ENCODE results near the gene IL12A.

The IL12A gene

GRCh38 chr3:160006282-160007163 lies 17.9 kb downstream of the IL12A start:
- TF ChIP-seq GLIS3 (CRISPR knock-in tag; IDR thresholded peaks at IDR 0.05) (no peak), CSDC2 (CRISPR knock-in tag; IDR thresholded peaks at IDR 0.05) (no peak), ZFP30 (CRISPR knock-in tag; IDR thresholded peaks at IDR 0.05) (no peak), ARNTL (CRISPR knock-in tag; IDR thresholded peaks at IDR 0.05; ENCODE audit: borderline replicate concordance, low read depth) (no peak), SNAI2 (CRISPR knock-in tag; IDR thresholded peaks at IDR 0.05) (no peak), TOX (CRISPR knock-in tag; IDR thresholded peaks at IDR 0.05; ENCODE audit: borderline replicate concordance) (no peak), TSHZ2 (CRISPR knock-in tag; IDR thresholded peaks at IDR 0.05) (no peak), ZNF8 (CRISPR knock-in tag; IDR thresholded peaks at IDR 0.05) (no peak), TCF4 (CRISPR knock-in tag; IDR thresholded peaks at IDR 0.05; ENCODE audit: borderline replicate concordance) (no peak)
- peak; percentile 96 for ATAC-seq

- ATAC-seq, result no peak
- TF ChIP-seq ZNF565 (CRISPR knock-in tag; conservative IDR thresholded peaks at IDR 0.05; ENCODE audit: low read depth) (no peak), CSRNP3 (CRISPR knock-in tag; IDR thresholded peaks at IDR 0.05) (no peak), OSR1 (CRISPR knock-in tag; IDR thresholded peaks at IDR 0.05) (no peak), POU6F1 (CRISPR knock-in tag; IDR thresholded peaks at IDR 0.05; ENCODE audit: borderline replicate concordance, low read depth) (no peak), TCF4 (CRISPR knock-in tag; IDR thresholded peaks at IDR 0.05; ENCODE audit: borderline replicate concordance) (no peak), ZFP30 (CRISPR knock-in tag; IDR thresholded peaks at IDR 0.05) (no peak), ESRRG (CRISPR knock-in tag; IDR thresholded peaks at IDR 0.05) (no peak), RARB (CRISPR knock-in tag; IDR thresholded peaks at IDR 0.05) (no peak), ZNF8 (CRISPR knock-in tag; IDR thresholded peaks at IDR 0.05) (no peak), PPARA (CRISPR knock-in tag; IDR thresholded peaks at IDR 0.05; ENCODE audit: borderline replicate concordance) (no peak), GLIS3 (CRISPR knock-in tag; IDR thresholded peaks at IDR 0.05) (no peak), ZNF70 (CRISPR knock-in tag; IDR thresholded peaks at IDR 0.05) (no peak)
Observed at GRCh38 chr3:160008961-160009360, 20.3 kb downstream of the IL12A start.

- ATAC-seq, result no peak
- TF ChIP-seq ZFP3 (CRISPR knock-in tag; IDR thresholded peaks at IDR 0.05) (no peak), POU6F1 (CRISPR knock-in tag; IDR thresholded peaks at IDR 0.05; ENCODE audit: borderline replicate concordance, low read depth) (no peak), BACH2 (CRISPR knock-in tag; IDR thresholded peaks at IDR 0.05; ENCODE audit: borderline replicate concordance) (no peak), ZFP30 (CRISPR knock-in tag; IDR thresholded peaks at IDR 0.05) (no peak), TOX (CRISPR knock-in tag; IDR thresholded peaks at IDR 0.05; ENCODE audit: borderline replicate concordance) (no peak), OSR1 (CRISPR knock-in tag; IDR thresholded peaks at IDR 0.05) (no peak), ISL1 (CRISPR knock-in tag; IDR thresholded peaks at IDR 0.05) (no peak), ESRRG (CRISPR knock-in tag; IDR thresholded peaks at IDR 0.05) (no peak), CREB5 (CRISPR knock-in tag; IDR thresholded peaks at IDR 0.05; ENCODE audit: low read depth) (no peak), SNAI2 (CRISPR knock-in tag; IDR thresholded peaks at IDR 0.05) (no peak), PPARA (CRISPR knock-in tag; IDR thresholded peaks at IDR 0.05; ENCODE audit: borderline replicate concordance) (no peak), PATZ1 (CRISPR knock-in tag; IDR thresholded peaks at IDR 0.05; ENCODE audit: borderline replicate concordance) (no peak), ZNF8 (CRISPR knock-in tag; IDR thresholded peaks at IDR 0.05) (no peak), GLIS3 (CRISPR knock-in tag; IDR thresholded peaks at IDR 0.05) (no peak), ARNTL (CRISPR knock-in tag; IDR thresholded peaks at IDR 0.05; ENCODE audit: borderline replicate concordance, low read depth) (no peak), TSHZ2 (CRISPR knock-in tag; IDR thresholded peaks at IDR 0.05) (no peak)
Observed at GRCh38 chr3:160009525-160009924, 20.9 kb downstream of the IL12A start.
